ENCODE measurements around the gene RAP1GAP.
A peak's percentile ranks its signal among the peaks of the same experiment; 100 is the strongest.

RAP1GAP gene

GRCh38 chr1:21661886-21662285 lies 7.3 kb downstream of the RAP1GAP start:
- no peak for DNase-seq

GRCh38 chr1:21659924-21660326 lies 9.2 kb downstream of the RAP1GAP start:
- no peak for DNase-seq

- peak; percentile 57 for DNase-seq
Measured at GRCh38 chr1:21659099-21659923, 9.8 kb downstream of the RAP1GAP start.

- no peak for DNase-seq
Measured at GRCh38 chr1:21657456-21658190, 11.5 kb downstream of the RAP1GAP start.

GRCh38 chr1:21655748-21656147 lies 13.4 kb downstream of the RAP1GAP start:
- no peak for DNase-seq

- no peak for DNase-seq
Measured at GRCh38 chr1:21655259-21655658, 13.9 kb downstream of the RAP1GAP start.

GRCh38 chr1:21654209-21654608 lies 14.9 kb downstream of the RAP1GAP start:
- DNase-seq, result no peak

GRCh38 chr1:21653744-21654100 lies 15.4 kb downstream of the RAP1GAP start:
- DNase-seq, result no peak

- no peak for DNase-seq
Measured at GRCh38 chr1:21652937-21653743, 16.0 kb downstream of the RAP1GAP start.

- DNase-seq, result no peak
Measured at GRCh38 chr1:21652101-21652936, 16.8 kb downstream of the RAP1GAP start.

- DNase-seq, result no peak
Measured at GRCh38 chr1:21651214-21652042, 17.7 kb downstream of the RAP1GAP start.

GRCh38 chr1:21650400-21650799 lies 18.8 kb downstream of the RAP1GAP start:
- DNase-seq, result no peak

GRCh38 chr1:21649315-21649714 lies 19.8 kb downstream of the RAP1GAP start:
- DNase-seq, result no peak

GRCh38 chr1:21648791-21649190 lies 20.4 kb downstream of the RAP1GAP start:
- no peak for DNase-seq

- no peak for DNase-seq
Measured at GRCh38 chr1:21648352-21648730, 20.8 kb downstream of the RAP1GAP start.

GRCh38 chr1:21647431-21648351 lies 21.5 kb downstream of the RAP1GAP start:
- peak; percentile 65 for DNase-seq

- DNase-seq, result no peak
Measured at GRCh38 chr1:21645550-21645949, 23.6 kb downstream of the RAP1GAP start.

GRCh38 chr1:21644906-21645305 lies 24.3 kb downstream of the RAP1GAP start:
- no peak for DNase-seq

GRCh38 chr1:21644348-21644747 lies 24.8 kb downstream of the RAP1GAP start:
- no peak for DNase-seq

- no peak for DNase-seq
Measured at GRCh38 chr1:21643624-21644023, 25.5 kb downstream of the RAP1GAP start.

Measured in fibroblast of skin of back (primary cell).